K562 (cell line): Measurements from ENCODE around the gene ZNF584. TPM values are rescaled to one million over a fixed set of nuclear protein-coding genes. Genes with fewer than 3 reads are reported as not detected.

Source experiments
- ETV5 ChIP-seq: sonication (generic); formaldehyde crosslinking; IDR thresholded peaks from 2 replicates; pipeline ENCODE4 v1.4.0; 2020; ENCODE audit warnings: low read depth, mild to moderate bottlenecking, missing genetic modification reagents
- FOXK2 ChIP-seq, 2 experiments: fragments of 450-650 bp; IDR thresholded peaks in 1 of 2; conservative IDR thresholded peaks in 1 of 2; 2 replicates each; pipeline ENCODE4 v1.6.1; 2016; ENCODE audit warnings: low read depth in 2 of 2, mild to moderate bottlenecking in 1 of 2
- GABPB1 ChIP-seq: sonication (generic); formaldehyde crosslinking; IDR thresholded peaks from 2 replicates; pipeline ENCODE4 v1.8.0; 2022; ENCODE audit warnings: mild to moderate bottlenecking, missing genetic modification reagents
- KLF13 ChIP-seq: fragments of 450-650 bp; IDR thresholded peaks from 2 replicates; pipeline ENCODE4 v1.6.1; 2016; ENCODE audit warnings: missing genetic modification characterization, low read depth, mild to moderate bottlenecking, missing compliant biosample characterization, moderate library complexity, borderline replicate concordance
- MCM7 ChIP-seq, 2 experiments: fragments of 450-650 bp; IDR thresholded peaks; 2 replicates each; pipeline ENCODE4 v1.6.1; 2016 to 2018
- NCOA2 ChIP-seq, 2 experiments: fragments of 450-650 bp; IDR thresholded peaks; 2 replicates each; pipeline ENCODE4 v1.6.1; 2018; ENCODE audit warnings: mild to moderate bottlenecking in 2 of 2, moderate library complexity in 1 of 2; ENCODE audit not compliant: partially characterized antibody in 2 of 2
- NFIX ChIP-seq: fragments of 250-450 bp; sonication (Bioruptor Pico); IDR thresholded peaks from 2 replicates; pipeline ENCODE4 v1.4.0; 2020; ENCODE audit warnings: low read depth, mild to moderate bottlenecking, moderate library complexity
- OTX1 ChIP-seq: fragments of 450-650 bp; formaldehyde crosslinking; IDR thresholded peaks from 2 replicates; pipeline ENCODE4 v1.4.0; 2022; ENCODE audit warnings: mild to moderate bottlenecking
- PHF21A ChIP-seq: fragments of 450-650 bp; IDR thresholded peaks from 2 replicates; pipeline ENCODE4 v1.6.1; 2017; ENCODE audit warnings: low read depth, borderline replicate concordance
- POLR3A ChIP-seq: IDR thresholded peaks from 2 replicates; pipeline ENCODE4 v1.6.1; 2011; ENCODE audit warnings: borderline replicate concordance, mild to moderate bottlenecking, moderate library complexity; ENCODE audit not compliant: insufficient read length, insufficient read depth; ENCODE audit errors: extremely low read depth
- SRF ChIP-seq, 2 experiments: fragments of 250-450, 450-650 bp in 1 of 2; sonication (Bioruptor Pico) in 1 of 2; sonication (generic) in 1 of 2; formaldehyde crosslinking; IDR thresholded peaks; 2 replicates each; pipeline versions ENCODE4 v1.5.0 to v1.5.1; 2020 to 2022; ENCODE audit warnings: mild to moderate bottlenecking in 1 of 2, missing genetic modification reagents in 1 of 2
- SRSF7 ChIP-seq: fragments of 200-400 bp; formaldehyde crosslinking; optimal IDR thresholded peaks from 2 replicates; pipeline ENCODE3; 2017; ENCODE audit warnings: mild to moderate bottlenecking, low read depth, low read length
- TRIM24 ChIP-seq, 2 experiments: fragments of 450-650 bp; IDR thresholded peaks; 2 replicates each; pipeline ENCODE4 v1.6.1; 2016
- ZNF764 ChIP-seq: fragments of 250-450 bp; sonication (Bioruptor Pico); IDR thresholded peaks from 2 replicates; pipeline ENCODE4 v1.4.0; 2020; ENCODE audit warnings: low read depth, mild to moderate bottlenecking, moderate library complexity
- polyA plus RNA-seq, 8 experiments: library from polyadenylated mRNA; depleted of rRNA in 4 of 8; stranded (reverse) in 5 of 8; unstranded in 3 of 8; fragments of >200 nt; fragmentation: Nextera tagmentation in 2 of 8; fragmentation: Illumina TruSeq in 1 of 8; extraction: Ambion mirVana in 2 of 8; extraction: Trizol in 1 of 8; gene quantifications; 2 replicates each; pipeline versions ENCODE4 v1.2.1 to v1.2.3, GENCODE V29; 2011 to 2014; ENCODE audit warnings: inconsistent platforms in 1 of 8, missing spikeins in 1 of 8
- total RNA-seq, 7 experiments: library from RNA; depleted of rRNA in 6 of 7; stranded (reverse); fragments of >200 nt in 6 of 7; fragmentation: Illumina TruSeq in 2 of 7; extraction: Trizol in 2 of 7; gene quantifications; 2 replicates each; pipeline versions ENCODE4 v1.2.1 to v1.2.3, GENCODE V29; 2011 to 2021; ENCODE audit warnings: low replicate concordance in 1 of 7
- TF ChIP-seq, protein P1 (sequence below): fragments of 450-650 bp; formaldehyde crosslinking; conservative IDR thresholded peaks from 2 replicates; pipeline ENCODE4 v1.4.0; 2022; ENCODE audit warnings: mild to moderate bottlenecking, missing genetic modification characterization
- TF ChIP-seq, protein P2 (sequence below): fragments of 150-350 bp; conservative IDR thresholded peaks from 2 replicates; pipeline ENCODE4 v1.6.1; 2014; ENCODE audit warnings: low read length
- TF ChIP-seq, protein P3 (sequence below): fragments of 450-650 bp; formaldehyde crosslinking; IDR thresholded peaks from 2 replicates; pipeline ENCODE4 v1.4.0; 2020; ENCODE audit warnings: mild to moderate bottlenecking, moderate library complexity
- TF ChIP-seq, protein P4 (sequence below): sonication (generic); formaldehyde crosslinking; IDR thresholded peaks from 2 replicates; pipeline ENCODE4 v1.8.1; 2023; ENCODE audit warnings: mild to moderate bottlenecking, missing genetic modification reagents
- TF ChIP-seq, protein P5 (sequence below): sonication (generic); formaldehyde crosslinking; IDR thresholded peaks from 2 replicates; pipeline ENCODE4 v1.8.0; 2022; ENCODE audit warnings: missing genetic modification reagents, mild to moderate bottlenecking, moderate library complexity, borderline replicate concordance

ZNF584 gene
- total and polyA plus RNA-seq, 9 of the 15 experiments (the other 6 are each of a cell fraction or from before 2014, with no cell fraction given): 5.8 to 43.4 (median 24.6) TPM

DNA sequence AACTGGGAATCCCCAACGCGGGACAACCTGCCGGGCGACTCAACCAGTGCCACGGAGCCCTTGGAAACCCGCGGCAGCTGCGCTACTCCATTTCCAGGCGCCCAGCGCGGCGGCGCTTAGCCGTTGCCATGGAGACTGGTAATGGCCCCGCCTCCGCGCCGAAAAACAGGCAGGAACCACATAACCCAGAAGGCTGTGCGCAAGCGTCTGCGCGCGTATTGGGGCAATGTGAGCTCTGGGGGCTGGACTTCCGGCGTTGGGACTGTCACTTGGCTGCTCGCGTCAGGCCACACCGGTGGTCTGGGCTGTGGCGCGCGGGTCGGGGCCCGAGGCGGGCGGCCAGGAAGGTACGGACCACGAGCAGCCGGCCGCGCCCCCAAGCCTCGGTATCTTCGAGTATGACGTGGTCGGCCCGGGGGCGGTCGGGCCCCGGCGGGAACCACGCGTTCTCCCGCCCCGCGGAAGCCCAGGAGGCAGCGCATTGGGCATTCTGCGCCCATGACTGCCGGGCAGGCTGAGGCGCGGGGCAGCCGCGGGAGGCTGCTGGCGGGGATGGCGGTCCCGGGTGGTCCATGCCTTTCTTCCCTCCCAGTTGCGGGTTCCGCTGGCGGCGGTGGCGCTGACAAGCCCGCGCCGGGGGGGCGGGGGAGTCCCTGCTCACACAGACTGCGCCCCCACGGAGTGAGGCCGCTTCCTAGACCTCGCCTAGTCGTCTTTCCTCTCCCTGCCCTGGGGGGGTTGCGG, 43.1 kb downstream of the ZNF584 start, which contains the start of gene ZNF324B (continued):
- TF ChIP-seq GABPB1 (CRISPR knock-in tag) (peak; percentile 99), OTX1 (CRISPR knock-in tag) (no peak), FOXK2 (conservative IDR thresholded peaks at IDR 0.05 in 1 of 2, IDR thresholded peaks at IDR 0.05 in 1 of 2; ENCODE audit: low read depth in 2 of 2) (peak in 1 of 2 experiments; percentile 59; a peak in 1 of 4 replicates), KLF13 (tag) (no peak), ZNF764 (no peak), PHF21A (no peak), POLR3A (no peak), MCM7 (IDR thresholded peaks at IDR 0.05) (no peak), NFIX (CRISPR knock-in tag) (no peak), TRIM24 (IDR thresholded peaks at IDR 0.05) (no peak), SRSF7 (no peak), ETV5 (CRISPR knock-in tag) (no peak), SRF (CRISPR knock-in tag; IDR thresholded peaks at IDR 0.05) (peak in 1 of 2 experiments; percentile 45; a peak in 2 of 4 replicates), NCOA2 (IDR thresholded peaks at IDR 0.05; ENCODE audit: partially characterized antibody in 2 of 2) (no peak)
- TF ChIP-seq, protein P1, sequence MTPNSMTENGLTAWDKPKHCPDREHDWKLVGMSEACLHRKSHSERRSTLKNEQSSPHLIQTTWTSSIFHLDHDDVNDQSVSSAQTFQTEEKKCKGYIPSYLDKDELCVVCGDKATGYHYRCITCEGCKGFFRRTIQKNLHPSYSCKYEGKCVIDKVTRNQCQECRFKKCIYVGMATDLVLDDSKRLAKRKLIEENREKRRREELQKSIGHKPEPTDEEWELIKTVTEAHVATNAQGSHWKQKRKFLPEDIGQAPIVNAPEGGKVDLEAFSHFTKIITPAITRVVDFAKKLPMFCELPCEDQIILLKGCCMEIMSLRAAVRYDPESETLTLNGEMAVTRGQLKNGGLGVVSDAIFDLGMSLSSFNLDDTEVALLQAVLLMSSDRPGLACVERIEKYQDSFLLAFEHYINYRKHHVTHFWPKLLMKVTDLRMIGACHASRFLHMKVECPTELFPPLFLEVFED (CRISPR knock-in tag): no peak
- TF ChIP-seq, protein P2, sequence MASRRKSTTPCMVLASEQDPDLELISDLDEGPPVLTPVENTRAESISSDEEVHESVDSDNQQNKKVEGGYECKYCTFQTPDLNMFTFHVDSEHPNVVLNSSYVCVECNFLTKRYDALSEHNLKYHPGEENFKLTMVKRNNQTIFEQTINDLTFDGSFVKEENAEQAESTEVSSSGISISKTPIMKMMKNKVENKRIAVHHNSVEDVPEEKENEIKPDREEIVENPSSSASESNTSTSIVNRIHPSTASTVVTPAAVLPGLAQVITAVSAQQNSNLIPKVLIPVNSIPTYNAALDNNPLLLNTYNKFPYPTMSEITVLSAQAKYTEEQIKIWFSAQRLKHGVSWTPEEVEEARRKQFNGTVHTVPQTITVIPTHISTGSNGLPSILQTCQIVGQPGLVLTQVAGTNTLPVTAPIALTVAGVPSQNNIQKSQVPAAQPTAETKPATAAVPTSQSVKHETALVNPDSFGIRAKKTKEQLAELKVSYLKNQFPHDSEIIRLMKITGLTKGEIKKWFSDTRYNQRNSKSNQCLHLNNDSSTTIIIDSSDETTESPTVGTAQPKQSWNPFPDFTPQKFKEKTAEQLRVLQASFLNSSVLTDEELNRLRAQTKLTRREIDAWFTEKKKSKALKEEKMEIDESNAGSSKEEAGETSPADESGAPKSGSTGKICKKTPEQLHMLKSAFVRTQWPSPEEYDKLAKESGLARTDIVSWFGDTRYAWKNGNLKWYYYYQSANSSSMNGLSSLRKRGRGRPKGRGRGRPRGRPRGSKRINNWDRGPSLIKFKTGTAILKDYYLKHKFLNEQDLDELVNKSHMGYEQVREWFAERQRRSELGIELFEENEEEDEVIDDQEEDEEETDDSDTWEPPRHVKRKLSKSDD: no peak
- TF ChIP-seq, protein P3, sequence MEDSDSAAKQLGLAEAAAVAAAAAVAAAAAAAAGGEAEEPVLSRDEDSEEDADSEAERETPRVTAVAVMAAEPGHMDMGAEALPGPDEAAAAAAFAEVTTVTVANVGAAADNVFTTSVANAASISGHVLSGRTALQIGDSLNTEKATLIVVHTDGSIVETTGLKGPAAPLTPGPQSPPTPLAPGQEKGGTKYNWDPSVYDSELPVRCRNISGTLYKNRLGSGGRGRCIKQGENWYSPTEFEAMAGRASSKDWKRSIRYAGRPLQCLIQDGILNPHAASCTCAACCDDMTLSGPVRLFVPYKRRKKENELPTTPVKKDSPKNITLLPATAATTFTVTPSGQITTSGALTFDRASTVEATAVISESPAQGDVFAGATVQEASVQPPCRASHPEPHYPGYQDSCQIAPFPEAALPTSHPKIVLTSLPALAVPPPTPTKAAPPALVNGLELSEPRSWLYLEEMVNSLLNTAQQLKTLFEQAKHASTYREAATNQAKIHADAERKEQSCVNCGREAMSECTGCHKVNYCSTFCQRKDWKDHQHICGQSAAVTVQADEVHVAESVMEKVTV (CRISPR knock-in tag): no peak
- TF ChIP-seq, protein P4, sequence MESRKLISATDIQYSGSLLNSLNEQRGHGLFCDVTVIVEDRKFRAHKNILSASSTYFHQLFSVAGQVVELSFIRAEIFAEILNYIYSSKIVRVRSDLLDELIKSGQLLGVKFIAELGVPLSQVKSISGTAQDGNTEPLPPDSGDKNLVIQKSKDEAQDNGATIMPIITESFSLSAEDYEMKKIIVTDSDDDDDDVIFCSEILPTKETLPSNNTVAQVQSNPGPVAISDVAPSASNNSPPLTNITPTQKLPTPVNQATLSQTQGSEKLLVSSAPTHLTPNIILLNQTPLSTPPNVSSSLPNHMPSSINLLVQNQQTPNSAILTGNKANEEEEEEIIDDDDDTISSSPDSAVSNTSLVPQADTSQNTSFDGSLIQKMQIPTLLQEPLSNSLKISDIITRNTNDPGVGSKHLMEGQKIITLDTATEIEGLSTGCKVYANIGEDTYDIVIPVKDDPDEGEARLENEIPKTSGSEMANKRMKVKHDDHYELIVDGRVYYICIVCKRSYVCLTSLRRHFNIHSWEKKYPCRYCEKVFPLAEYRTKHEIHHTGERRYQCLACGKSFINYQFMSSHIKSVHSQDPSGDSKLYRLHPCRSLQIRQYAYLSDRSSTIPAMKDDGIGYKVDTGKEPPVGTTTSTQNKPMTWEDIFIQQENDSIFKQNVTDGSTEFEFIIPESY (CRISPR knock-in tag): no peak
- TF ChIP-seq, protein P5, sequence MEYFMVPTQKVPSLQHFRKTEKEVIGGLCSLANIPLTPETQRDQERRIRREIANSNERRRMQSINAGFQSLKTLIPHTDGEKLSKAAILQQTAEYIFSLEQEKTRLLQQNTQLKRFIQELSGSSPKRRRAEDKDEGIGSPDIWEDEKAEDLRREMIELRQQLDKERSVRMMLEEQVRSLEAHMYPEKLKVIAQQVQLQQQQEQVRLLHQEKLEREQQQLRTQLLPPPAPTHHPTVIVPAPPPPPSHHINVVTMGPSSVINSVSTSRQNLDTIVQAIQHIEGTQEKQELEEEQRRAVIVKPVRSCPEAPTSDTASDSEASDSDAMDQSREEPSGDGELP (CRISPR knock-in tag): peak; percentile 86
